Measurements from ENCODE around the gene CLTCL1.

Gene CLTCL1

GRCh38 chr22:19134176-19134831, 157.2 kb downstream of the CLTCL1 start:
- in situ Hi-C loops (cut with HindIII; ENCODE audit: low sequenced_read_pairs), result no loop called here

GRCh38 chr22:19133561-19133960, 158.0 kb downstream of the CLTCL1 start:
- in situ Hi-C loops (cut with HindIII; ENCODE audit: low sequenced_read_pairs), result no loop called here

- in situ Hi-C loops (cut with HindIII; ENCODE audit: low sequenced_read_pairs), result no loop called here
These were observed 158.7 kb downstream of the CLTCL1 start for GRCh38 chr22:19132693-19133400.

- in situ Hi-C loops (cut with HindIII; ENCODE audit: low sequenced_read_pairs), result no loop called here
These were observed 159.4 kb downstream of the CLTCL1 start for GRCh38 chr22:19132153-19132552.

GRCh38 chr22:19131685-19132015, 159.9 kb downstream of the CLTCL1 start:
- in situ Hi-C loops (cut with HindIII; ENCODE audit: low sequenced_read_pairs), result no loop called here

GRCh38 chr22:19130959-19131684, 160.4 kb downstream of the CLTCL1 start, which contains the start of gene TSSK2:
TSSK2 (plus strand) TSS chr22:19131308; CDS start chr22:19131400, 92 bp downstream.
- in situ Hi-C loops (cut with HindIII; ENCODE audit: low sequenced_read_pairs), result no loop called here

- in situ Hi-C loops (cut with HindIII; ENCODE audit: low sequenced_read_pairs), result no loop called here
These were observed 161.6 kb downstream of the CLTCL1 start for GRCh38 chr22:19129871-19130270.
